Colonic mucosa (tissue), 4 donors: ENCODE measurements around the gene CMYA5. TPM values are rescaled to one million over a fixed set of nuclear protein-coding genes. Genes with fewer than 3 reads are reported as not detected.

Source experiments
- DNase-seq: peaks from one replicate; pipeline ENCODE4 v3.0.0-alpha.2; 2020
- H3K27ac ChIP-seq: fragments of 200-600 bp; one replicate; pipeline ENCODE4 v1.8.0; 2021
- H3K27me3 ChIP-seq: fragments of 200-600 bp; one replicate; pipeline ENCODE4 v1.8.0; 2021
- H3K36me3 ChIP-seq: fragments of 200-600 bp; one replicate; pipeline ENCODE4 v1.8.0; 2021
- H3K4me1 ChIP-seq: fragments of 200-600 bp; one replicate; pipeline ENCODE4 v1.8.0; 2021; ENCODE audit warnings: mild to moderate bottlenecking
- H3K4me3 ChIP-seq: fragments of 200-600 bp; one replicate; pipeline ENCODE4 v1.8.0; 2021
- H3K9ac ChIP-seq, 2 donors: one replicate each; pipeline ENCODE4 v1.7.0; 2013; ENCODE audit warnings: control low read depth in 2 of 2, low read depth in 2 of 2, low read length in 2 of 2
- H3K9me3 ChIP-seq: fragments of 200-600 bp; one replicate; pipeline ENCODE4 v1.8.0; 2021
- CTCF ChIP-seq: fragments of 200-600 bp; IDR thresholded peaks from one replicate; pipeline ENCODE4 v1.8.0; 2022; ENCODE audit warnings: antibody characterized with exemption, mild to moderate bottlenecking
- intact Hi-C: fragments of 100-400 bp; cut with DNase I; formaldehyde crosslinking; loops from one replicate; pipeline ENCODE4 v1.14.1; 2022
- total RNA-seq, 2 donors: library from RNA; stranded (reverse); fragmentation: NEBNext Ultra II Directional in 1 of 2; extraction: Animal tissue kit (Norgen Biotek cat#: 25700) in 1 of 2; gene quantifications; one replicate each; pipeline ENCODE4 v1.2.1, GENCODE V29; 2021
- donor health status: healthy.
- donor health status: DM: no; HTN: no; CAD: no.
- donor health status: DM: no; HTN: no; CAD: no.

The CMYA5 gene
- total RNA-seq, 2 donors from 2014 or later, result 0.30 to 0.66 TPM

- no peak for TF ChIP-seq CTCF
- no peak overlapping the region for H3K9ac ChIP-seq
- H3K36me3 ChIP-seq, result no peaks in the 10 kb centered on the region
- intact Hi-C loops, result no loop called here
- no peak overlapping the region for H3K4me3 ChIP-seq
- no peaks in the 10 kb centered on the region for H3K27me3 ChIP-seq
- no peak for DNase-seq
- no peaks in the 10 kb centered on the region for H3K9me3 ChIP-seq
- H3K4me1 ChIP-seq, result no peaks in the 10 kb centered on the region
- H3K27ac ChIP-seq, result no peak overlapping the region
Measured at GRCh38 chr5:79743846-79744605, 54.4 kb downstream of the CMYA5 start.

- Histone ChIP-seq H3K9me3 (no peaks in the 10 kb centered on the region), H3K4me1 (no peaks in the 10 kb centered on the region), H3K27me3 (no peaks in the 10 kb centered on the region), H3K9ac (no peak overlapping the region), H3K27ac (no peak overlapping the region), H3K4me3 (no peak overlapping the region), H3K36me3 (no peaks in the 10 kb centered on the region)
- intact Hi-C loops, result no loop called here
- no peak for DNase-seq
- TF ChIP-seq CTCF, result no peak
Measured at GRCh38 chr5:79745255-79745654, 55.6 kb downstream of the CMYA5 start.

GRCh38 chr5:79746642-79747569 lies 57.3 kb downstream of the CMYA5 start:
- intact Hi-C loops, result no loop called here
- DNase-seq, result no peak
- H3K36me3 ChIP-seq, result no peaks in the 10 kb centered on the region
- H3K4me1 ChIP-seq, result no peaks in the 10 kb centered on the region
- H3K4me3 ChIP-seq, result no peak overlapping the region
- H3K27me3 ChIP-seq, result no peaks in the 10 kb centered on the region
- TF ChIP-seq CTCF, result no peak
- no peak overlapping the region for H3K9ac ChIP-seq
- no peak overlapping the region for H3K27ac ChIP-seq
- no peaks in the 10 kb centered on the region for H3K9me3 ChIP-seq

- no peaks in the 10 kb centered on the region for H3K9me3 ChIP-seq
Measured at GRCh38 chr5:79750611-79751510, 61.2 kb downstream of the CMYA5 start.

More at GRCh38 chr5:79750611-79751510, 61.2 kb downstream of the CMYA5 start:
- Histone ChIP-seq H3K4me3 (no peak overlapping the region), H3K9ac (no peak overlapping the region), H3K4me1 (no peaks in the 10 kb centered on the region), H3K27ac (no peak overlapping the region), H3K27me3 (no peaks in the 10 kb centered on the region), H3K36me3 (no peaks in the 10 kb centered on the region)
- TF ChIP-seq CTCF, result no peak
- no peak for DNase-seq
- intact Hi-C loops, result no loop called here
